Activated CD8-positive, alpha-beta memory T cell treated with anti-CD3 and anti-CD28 coated beads, Interleukin-2, amount 50 U/mL, for 24 hours (primary cell): Measurements from ENCODE around the gene FGF23.
"Not testable (repeated sequence)": the region's sequence is repeated elsewhere in the genome, so short reads cannot be mapped to it uniquely, and the experiment has no call there.

Experiments
- DNase-seq: peaks from one replicate; pipeline ENCODE4 v3.0.0-alpha.2; 2020; ENCODE audit errors: extremely low read depth

The FGF23 gene

DNA sequence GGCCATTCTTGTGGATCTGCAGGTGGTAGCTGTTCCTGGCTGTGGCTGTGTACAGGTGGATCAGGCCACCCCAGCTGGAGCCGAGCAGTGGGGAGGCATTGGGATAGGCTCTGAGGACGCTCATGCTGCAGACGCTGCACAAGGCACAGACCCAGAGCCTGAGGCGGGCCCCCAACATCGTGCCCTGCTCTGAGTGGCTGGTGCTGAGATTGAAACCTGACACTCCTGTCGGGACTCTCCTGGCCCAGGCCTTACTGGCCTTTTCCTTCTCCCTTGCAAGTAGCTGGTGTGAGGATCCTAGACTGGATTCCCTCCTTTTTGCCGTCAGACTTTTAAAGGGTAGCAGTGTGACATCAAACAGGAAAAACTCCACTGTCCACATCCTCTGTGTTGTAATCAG is at the start of gene FGF23:
TSS of gene FGF23 (minus strand) at position 308 of the 400 bp plus-strand sequence. CDS start at position 178, 130 bp downstream.
- DNase-seq = no peak

DNA sequence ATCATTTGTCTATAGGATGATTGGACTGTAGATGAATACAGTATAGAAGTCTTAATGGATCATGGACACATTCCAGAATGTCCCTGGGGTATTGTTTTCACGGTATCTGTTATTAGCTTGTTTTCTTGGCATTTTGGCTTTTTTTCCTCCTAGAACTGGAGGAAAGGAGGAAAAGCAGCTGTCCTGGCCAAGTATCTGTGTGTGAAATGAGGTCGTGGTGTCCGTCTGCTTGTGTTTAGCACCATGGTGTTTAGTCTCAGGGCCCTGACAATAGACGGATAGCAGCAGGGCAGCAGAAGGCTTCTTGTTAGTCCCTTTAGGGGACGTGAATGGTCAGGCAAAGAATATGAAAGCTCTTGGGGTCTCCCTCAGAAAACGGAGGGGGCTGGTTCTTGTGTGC is 44.9 kb upstream of the FGF23 start:
- no peak for DNase-seq

DNA sequence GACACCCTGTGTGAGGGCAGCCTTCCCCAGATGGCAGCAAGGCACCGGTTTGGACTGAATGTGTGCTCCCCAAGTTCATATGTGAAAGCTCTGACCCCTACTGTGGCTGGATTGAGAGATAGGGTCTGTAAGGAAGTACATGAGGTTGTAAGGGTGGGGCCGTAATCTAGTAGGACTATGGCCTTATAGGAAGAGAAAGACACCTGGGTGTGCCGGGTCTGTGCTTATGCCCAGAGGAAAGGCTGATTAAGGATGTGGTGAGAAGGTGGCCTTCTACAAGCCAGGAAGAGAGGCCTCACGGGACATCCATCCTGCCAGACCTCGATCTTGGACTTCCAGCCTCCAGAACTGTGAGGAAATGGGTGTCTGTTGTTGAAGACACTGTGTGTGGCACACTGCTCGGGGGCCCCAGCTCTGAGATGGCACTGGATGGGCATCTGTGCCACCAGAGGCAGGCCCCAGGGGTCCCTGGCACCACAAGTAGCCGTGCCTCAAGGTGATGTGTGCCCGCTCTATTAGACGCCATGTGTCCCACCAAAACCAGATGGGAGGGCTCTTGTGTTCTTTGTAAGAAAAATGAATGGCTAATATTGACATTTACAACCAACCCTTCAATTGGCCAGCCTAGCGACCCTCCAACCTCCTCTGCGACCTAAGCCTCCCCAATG is 44.1 kb upstream of the FGF23 start:
- DNase-seq = no peak

DNA sequence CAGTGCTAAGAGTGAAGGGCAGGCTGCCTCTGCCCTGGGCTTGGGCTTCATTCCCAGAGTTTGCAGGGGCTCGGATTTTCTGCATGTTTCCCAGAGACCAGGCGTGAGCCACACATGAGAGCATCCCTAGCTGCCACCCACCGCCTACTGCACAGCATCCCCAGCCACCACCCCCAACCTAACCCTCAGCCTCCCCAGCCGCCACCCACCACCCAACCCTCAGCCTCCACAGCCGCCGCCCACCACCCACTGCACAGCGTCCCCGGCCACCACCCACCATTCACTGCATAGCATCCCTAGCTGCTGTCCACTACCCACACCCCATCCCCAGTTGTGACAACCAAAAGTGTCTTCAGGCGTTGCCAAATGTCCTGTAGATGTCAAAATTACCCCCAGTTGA is 43.5 kb upstream of the FGF23 start:
- no peak for DNase-seq

DNA sequence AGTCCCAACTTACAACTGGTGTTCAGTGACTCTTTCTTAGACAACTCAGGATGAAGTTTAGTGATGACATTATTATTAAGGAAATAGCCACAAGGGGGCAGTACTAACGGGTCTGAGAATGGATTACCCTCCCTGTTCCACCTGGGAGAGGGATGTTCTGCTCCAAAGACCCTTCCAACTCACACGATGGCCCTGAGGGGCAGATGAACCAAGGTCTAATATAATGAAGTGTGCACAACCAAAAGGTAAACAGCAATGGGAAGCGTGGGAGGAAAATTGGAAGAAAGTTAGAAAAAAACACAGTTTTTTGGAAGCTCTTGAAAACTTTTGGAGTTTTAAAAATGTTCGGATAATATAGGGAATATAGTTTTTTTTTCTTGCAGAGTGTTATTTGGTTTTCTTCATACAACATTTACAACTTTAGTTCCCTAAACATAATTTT is 42.1 kb upstream of the FGF23 start:
- DNase-seq = no peak

DNA sequence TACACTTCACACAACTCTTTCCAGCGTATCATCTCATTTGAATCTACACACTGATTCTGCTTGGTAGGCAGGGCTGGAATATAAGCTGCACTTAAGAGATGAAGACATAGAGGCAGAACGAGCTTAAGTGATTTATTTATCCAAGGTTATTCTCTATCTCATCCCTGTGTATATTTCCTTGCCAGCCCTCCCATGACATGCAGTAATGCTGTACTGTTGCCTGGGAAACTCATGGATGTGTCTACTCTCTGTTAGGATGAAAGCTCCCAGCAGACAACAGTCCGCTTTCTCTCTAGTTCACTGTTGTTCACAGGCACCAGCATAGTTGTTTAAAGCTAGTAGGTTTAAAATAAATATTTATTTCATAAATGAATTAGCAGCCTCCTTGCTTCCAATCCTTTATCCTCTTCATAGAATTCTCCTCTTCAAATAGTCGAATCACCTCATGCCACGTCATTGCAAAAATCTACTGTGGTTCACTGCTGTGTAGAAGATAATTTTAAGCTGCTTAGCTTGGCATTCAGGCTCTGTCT is 40.7 kb upstream of the FGF23 start:
- DNase-seq = no peak

DNA sequence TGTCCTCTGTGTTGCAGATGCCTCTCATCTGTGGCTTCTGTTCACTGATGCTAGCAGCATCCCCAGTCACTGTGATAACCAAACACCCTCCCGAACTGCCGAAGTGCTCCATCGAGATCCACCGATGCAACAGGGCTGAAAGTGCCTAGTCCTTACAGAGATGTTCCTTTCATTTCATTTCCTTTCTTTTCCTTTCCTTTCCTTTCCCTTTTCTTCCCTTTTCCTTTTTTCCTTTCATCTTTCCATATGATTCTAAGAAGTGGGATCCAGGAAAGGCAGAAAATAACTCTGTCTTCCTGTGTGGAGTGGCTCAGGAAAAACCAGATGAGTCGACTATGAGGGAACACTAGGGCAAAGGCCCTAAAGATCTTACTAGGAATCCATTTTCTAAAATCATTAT is 39.4 kb upstream of the FGF23 start:
- no peak for DNase-seq

DNA sequence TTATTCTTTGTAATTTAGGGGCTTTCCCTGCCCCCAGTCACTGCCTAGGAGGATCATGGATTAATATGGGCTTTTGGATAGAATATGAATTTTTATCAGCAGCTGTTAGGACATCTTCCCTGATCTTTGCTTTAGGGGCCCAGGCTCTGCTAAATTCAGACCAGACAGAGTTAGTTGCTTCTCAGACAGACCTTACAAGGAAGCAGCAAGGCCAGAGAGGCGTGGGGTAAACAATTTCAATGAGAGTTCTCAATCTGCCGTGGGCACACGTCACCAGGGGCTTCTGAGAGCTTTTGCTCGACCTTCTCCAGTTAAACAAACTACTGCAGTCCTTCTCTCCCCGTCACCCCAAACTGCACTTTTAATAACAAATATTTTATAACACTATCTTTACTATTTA is 38.4 kb upstream of the FGF23 start:
- DNase-seq = no peak

DNA sequence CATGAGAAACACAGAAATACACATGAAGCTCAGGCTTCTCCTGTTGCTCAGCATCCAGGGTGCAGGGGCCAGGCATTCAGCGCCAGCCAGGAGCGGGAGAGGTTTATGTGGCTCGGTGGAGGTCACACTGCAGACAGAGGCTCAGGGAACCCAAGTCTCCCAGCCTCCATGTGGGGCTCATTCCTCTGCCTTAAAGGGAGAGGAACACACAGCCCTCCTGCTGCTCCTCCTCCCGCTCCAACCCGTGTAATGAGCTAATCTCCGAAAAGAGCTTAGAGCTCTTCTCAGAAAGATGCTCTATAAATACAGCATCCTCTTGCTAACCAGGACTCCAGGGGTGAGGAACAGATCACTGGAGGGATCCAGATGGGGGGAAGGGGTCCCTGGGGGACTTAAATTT is 37.9 kb upstream of the FGF23 start:
- DNase-seq = no peak

DNA sequence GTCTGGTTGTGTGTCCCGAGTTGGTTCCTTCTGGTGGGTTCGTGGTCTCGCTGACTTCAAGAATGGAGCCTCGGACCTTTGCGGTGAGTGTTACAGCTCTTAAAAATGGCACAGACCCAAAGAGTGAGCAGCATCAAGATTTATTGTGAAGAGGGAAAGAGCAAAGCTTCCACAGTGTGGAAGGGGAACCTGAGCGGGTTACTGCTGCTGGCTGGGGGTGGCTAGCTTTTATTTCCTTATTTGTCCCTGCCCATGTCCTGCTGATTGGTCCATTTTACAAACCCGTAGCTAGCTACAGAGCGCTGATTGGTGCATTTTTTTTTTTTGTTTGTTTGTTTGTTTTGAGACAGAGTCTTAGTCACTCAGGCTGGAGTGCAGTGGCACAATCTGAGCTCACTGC is 36.8 kb upstream of the FGF23 start:
- DNase-seq = no peak

DNA sequence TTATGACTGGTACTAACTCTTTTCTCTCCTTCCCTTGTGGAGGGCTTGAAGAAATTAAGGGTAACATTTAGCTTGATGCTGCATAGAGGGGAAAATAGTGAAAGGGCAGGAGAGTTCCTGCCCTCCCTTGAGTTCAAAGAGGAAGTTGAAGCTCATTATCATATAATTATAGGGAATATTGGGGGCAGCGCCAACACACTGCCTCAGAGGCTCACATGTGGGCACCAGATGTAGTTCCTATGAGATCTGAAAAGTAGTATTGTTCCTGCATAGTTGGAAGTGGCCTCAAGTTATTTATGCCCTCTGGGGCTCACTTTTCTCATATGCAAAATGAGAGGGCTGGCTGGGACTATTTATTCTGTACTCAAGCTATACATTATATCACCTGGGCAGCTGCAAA is 33.0 kb upstream of the FGF23 start:
- no peak for DNase-seq

DNA sequence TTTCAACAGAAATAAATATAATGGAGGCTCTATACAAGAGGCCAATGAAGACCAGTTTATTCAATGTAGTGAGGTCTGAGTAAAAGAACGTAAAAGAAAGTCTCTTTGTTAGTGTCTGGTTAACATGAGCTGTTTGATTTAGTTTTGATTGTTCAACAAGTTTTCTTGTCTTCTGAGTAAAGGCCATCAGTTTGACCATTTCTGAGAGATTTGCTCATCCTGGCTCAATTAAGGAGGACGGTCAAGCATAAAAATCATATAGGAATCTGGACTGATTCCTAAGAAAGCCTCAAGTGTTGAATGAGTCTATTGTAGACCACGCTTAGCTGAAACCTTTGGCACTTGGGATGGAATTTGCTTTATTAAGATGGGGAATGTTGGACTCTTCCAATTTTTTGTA is 32.5 kb upstream of the FGF23 start:
- no peak for DNase-seq

DNA sequence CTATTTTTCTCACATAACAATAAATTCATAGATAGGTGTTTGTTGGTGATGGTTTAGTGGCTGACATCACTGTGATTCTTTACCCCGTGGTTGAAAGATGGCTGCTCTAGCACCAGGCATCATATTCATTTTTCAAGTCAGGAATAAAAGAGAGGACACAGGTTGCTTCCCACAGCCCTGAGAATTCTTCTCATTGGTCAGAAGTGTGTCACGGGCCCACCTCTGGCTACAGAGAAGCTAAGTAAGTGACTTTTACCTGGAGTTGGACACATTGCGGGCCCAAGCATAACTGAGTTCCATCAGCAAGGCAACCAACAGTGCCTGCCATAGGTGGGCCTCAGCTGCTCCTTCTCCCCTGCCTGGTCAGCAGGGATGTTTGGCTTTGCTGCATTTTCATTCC is 27.6 kb upstream of the FGF23 start:
- no peak for DNase-seq

DNA sequence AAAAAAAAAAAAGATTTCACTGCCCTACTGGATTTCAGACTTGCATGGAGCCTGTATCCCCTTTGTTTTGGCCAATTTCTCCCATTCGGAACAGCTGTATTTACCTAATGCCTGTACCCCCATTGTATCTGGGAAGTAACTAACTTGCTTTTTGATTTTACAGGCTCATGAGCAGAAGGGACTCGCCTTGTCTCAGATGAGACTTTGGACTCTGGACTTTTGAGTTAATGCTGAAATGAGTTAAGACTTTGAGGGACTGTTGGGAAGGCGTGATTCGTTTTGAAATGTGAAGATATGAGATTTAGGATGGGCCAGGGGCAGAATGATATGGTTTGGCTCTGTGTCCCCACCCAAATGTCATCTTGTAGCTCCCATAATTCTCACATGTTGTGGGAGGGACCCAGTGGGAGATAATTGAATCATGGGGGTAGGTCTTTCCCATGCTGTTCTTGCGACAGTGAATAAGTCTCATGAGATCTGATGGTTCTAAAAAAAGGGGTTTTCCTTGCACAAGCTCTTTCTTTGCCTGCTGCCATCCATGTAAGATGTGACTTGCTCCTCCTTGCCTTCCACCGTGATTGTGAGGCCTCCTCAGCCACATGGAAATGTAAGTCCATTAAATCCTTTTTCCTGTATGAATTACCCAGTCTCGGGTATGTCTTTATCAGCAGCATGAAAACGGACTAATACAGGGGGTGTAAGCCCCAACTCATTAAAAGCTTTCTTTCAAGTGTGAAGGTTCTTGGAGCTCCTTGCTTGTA is 25.5 kb upstream of the FGF23 start:
- not testable (repeated sequence) for DNase-seq

DNA sequence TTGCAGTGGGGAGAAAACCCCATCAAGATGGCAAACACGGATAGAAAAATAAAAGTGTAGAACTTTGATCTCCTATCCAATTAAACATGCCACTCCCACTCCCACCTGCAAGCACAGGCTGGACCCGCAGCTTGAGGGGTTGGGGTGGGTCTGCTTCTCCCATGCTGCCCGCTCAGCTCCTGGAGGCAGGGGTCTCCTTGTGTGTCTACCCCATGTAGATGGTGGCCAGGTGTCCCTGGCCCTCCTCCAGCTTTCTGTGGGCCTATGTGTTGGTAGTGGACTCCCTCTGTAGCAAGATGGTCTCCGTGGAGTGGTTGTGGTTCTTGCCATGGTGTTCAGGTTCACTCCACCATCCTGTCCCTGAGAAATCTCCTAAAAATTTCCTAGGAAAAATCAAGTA is 23.5 kb upstream of the FGF23 start:
- no peak for DNase-seq

DNA sequence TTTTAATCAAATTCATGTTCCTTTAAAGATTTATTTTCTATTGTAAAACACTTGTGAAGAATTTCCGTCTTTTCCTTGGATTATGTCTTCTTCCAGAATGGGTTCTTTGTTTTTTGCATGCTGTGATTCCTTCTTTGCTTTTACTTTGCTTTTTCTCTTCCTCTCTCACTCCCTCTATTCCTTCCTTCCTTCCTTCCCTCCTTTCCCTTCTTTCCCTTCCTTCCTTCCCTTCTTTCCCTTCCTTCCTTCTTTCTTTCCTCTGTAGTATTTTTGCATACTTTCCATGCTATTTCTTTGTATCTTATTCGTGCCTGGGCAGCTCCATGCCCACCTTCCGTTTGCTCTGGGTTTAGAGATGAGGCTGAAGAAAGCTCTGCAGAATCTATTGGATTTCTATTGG is 21.6 kb upstream of the FGF23 start:
- DNase-seq = no peak

DNA sequence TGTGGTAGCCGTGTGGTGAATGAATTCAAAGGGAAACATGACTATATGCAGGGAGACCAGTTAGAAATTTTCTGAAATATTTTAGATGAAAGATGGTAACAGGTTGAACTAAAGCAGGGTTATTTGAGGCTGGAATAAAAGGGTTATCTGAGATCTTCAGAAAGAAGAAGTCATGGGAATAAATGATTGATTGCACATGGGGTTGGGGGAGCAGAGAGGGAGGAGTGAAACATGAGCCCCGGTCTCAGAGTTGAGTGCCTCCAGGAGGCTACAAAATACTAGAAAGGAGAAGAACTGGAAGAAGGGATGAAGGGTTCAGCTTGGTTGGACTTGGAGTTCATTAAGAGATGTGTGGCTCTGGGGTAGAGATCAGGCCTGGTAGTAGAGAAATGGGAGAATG is 16.3 kb upstream of the FGF23 start:
- no peak for DNase-seq

DNA sequence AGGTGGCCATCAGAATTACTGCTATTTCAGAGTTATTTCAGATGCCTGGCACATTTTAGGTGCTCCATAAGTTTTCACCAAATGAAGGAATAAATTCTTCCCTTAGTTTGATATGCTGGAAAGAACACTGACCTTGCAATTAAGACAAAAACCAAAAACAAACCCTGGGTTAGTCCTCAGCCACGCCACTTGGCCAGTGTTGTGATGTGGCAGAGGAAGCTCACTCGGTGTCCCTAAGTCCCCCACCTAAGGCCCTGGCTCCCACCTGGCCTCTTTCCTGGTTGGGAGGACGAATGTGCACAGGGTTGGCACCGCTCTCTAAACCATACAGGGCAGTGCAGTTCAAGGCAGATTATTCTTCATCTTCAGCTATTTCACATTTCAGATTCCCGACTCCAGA is 13.7 kb upstream of the FGF23 start:
- no peak for DNase-seq

DNA sequence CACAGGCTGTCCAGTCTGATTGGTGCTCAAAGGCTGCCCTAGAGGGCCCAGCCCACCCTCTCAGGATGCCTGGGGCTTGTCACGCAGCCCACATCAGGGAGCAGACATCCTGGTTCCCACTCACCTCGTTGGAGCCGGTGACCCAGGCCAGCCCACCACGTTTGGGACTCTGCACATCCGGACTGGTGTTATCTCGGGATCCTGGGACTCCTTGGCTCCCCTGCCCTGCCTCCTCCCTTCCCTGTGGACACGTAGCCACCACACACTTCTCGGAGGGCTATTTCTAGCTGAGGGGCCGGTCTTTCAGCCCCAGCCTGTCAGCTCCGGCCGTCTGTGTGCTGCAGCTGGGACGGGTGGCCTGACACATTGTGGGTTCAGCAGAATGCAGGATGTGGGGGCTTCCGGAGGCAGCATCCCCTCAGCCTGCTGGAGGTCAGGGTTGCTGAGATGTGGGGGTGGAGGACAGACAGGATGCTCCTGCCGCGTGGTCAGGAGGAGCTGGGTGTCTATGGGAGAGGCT is 12.8 kb upstream of the FGF23 start:
- DNase-seq = no peak

DNA sequence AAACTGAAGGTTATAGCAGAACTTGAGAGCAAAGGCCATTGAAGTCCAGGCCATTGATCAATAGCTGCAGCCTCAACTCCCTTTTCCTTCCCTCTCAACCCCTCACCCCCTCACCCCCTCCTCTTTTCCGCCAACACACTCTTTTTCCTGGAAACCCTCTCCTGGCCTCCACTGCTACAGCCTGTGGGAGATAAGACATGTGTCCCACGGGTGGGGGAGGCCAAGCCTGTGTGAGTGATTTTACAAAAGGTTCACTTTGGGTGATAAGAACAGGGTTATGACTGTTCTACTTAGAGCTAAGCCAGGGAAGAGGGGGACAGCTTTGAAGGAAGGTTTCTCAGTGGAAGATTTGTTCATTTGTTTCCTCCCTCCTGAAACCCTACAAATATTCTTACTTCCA is 9.2 kb upstream of the FGF23 start:
- DNase-seq = no peak

DNA sequence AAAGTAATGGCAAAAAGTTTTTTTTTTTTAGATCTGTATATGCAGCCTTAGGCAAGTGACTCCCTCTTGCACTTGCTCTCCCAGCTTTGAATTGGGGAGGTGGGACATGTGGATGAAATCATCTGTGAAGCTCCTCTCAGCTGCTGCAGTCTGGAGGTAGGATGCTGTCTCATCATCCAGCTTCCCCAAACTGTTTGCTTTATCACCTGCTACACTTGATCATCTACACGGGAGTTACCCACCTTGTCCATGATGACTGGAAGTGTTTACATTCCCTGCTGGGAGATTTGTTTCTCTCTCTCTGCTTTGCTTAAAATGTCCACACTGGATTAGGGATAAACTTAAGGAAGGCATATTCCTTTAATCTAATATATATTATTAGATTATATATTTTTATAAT is 8.5 kb upstream of the FGF23 start:
- no peak for DNase-seq

DNA sequence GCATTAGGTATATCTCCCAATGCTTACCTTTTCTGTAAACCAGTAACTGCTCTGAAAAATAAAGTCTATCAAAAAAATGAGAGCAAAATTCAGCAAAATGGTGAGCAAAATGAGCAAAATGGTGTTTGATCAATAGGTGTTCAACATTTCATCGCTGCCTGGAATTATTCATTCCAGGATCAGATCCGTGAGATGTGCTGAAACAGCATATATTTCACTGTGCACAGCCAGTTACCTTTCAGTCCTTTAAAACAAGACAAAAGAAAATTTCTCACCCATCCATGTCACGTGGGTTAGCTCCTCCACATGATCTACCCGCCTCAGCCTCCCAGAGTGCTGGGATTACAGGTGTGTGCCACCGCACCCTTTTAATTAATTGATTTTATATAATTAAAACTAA is 8.1 kb upstream of the FGF23 start:
- DNase-seq = no peak

DNA sequence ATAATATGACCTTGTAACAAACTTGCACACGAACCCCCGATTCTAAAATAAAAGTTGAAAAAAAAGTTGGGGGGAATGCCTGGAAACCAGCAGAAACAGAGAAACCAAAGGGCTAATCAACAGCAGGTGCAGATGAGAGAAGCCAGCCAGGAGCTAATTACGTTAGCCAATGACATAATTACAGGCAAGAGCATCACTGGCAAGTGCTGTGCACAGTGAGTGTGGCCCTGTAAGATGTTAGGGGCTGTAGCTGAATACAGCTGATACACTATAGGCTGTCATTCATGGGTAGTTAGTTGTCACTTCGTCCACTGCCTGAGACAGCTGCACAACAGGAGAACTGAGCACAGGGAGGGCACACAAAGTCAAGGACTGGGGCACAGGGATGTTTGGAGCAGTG is 7.3 kb upstream of the FGF23 start:
- DNase-seq = no peak
